CD4-positive, alpha-beta T cell treated with Interleukin-17A for 4 hours (primary cell): Measurements from ENCODE around the gene CDT1.
"Not testable (repeated sequence)": the region's sequence is repeated elsewhere in the genome, so short reads cannot be mapped to it uniquely, and the experiment has no call there.

Source experiments
- DNase-seq: peaks from one replicate; pipeline ENCODE4 v3.0.0-alpha.2; 2020; ENCODE audit warnings: mixed read lengths

CDT1 gene

GRCh38 chr16:88820385-88821025, 16.9 kb downstream of the CDT1 start:
- DNase-seq: no peak

GRCh38 chr16:88821168-88821850, 17.7 kb downstream of the CDT1 start:
- DNase-seq: no peak

GRCh38 chr16:88822281-88823040, 18.9 kb downstream of the CDT1 start:
- no peak for DNase-seq

- DNase-seq: not testable (repeated sequence)
Measured at GRCh38 chr16:88823646-88824045, 20.1 kb downstream of the CDT1 start.

- DNase-seq: no peak
Measured at GRCh38 chr16:88824256-88825077, 20.9 kb downstream of the CDT1 start.

GRCh38 chr16:88825146-88825545, 21.6 kb downstream of the CDT1 start:
- no peak for DNase-seq

GRCh38 chr16:88826070-88826840, 22.7 kb downstream of the CDT1 start:
- no peak for DNase-seq

- DNase-seq: no peak
Measured at GRCh38 chr16:88827727-88828126, 24.1 kb downstream of the CDT1 start.

- no peak for DNase-seq
Measured at GRCh38 chr16:88828711-88829110, 25.1 kb downstream of the CDT1 start.

- DNase-seq: no peak
Measured at GRCh38 chr16:88830258-88830657, 26.7 kb downstream of the CDT1 start.

- DNase-seq: no peak
Measured at GRCh38 chr16:88830783-88831182, 27.2 kb downstream of the CDT1 start.

- DNase-seq: no peak
Measured at GRCh38 chr16:88831838-88832237, 28.2 kb downstream of the CDT1 start.

- no peak for DNase-seq
Measured at GRCh38 chr16:88833086-88833485, 29.5 kb downstream of the CDT1 start.

- no peak for DNase-seq
Measured at GRCh38 chr16:88834670-88835069, 31.1 kb downstream of the CDT1 start.

- DNase-seq: no peak
Measured at GRCh38 chr16:88835383-88835782, 31.8 kb downstream of the CDT1 start.

- no peak for DNase-seq
Measured at GRCh38 chr16:88835818-88836217, 32.2 kb downstream of the CDT1 start.

- DNase-seq: no peak
Measured at GRCh38 chr16:88836791-88837190, 33.2 kb downstream of the CDT1 start.

- no peak for DNase-seq
Measured at GRCh38 chr16:88837806-88838205, 34.2 kb downstream of the CDT1 start.

- no peak for DNase-seq
Measured at GRCh38 chr16:88838566-88838965, 35.0 kb downstream of the CDT1 start.

GRCh38 chr16:88839026-88839529, 35.5 kb downstream of the CDT1 start:
- DNase-seq: no peak

GRCh38 chr16:88839745-88840599, 36.4 kb downstream of the CDT1 start:
- no peak for DNase-seq
